Tibial nerve (tissue), 4 donors: ENCODE results near the gene PET100.

ENCODE experiments used
- CTCF ChIP-seq, 5 experiments: fragments of 200-600 bp in 3 of 5; fragments of 450-650 bp in 2 of 5; sonication (generic) in 3 of 5; IDR thresholded peaks; one replicate each; pipeline ENCODE4 v1.5.1; 2016 to 2019; ENCODE audit warnings: antibody characterized with exemption in 5 of 5, mild to moderate bottlenecking in 3 of 5, moderate library complexity in 2 of 5
- EP300 ChIP-seq, 2 donors: sonication (generic); formaldehyde crosslinking; IDR thresholded peaks; one replicate each; pipeline ENCODE4 v1.6.1; 2017; ENCODE audit warnings: antibody characterized with exemption in 2 of 2, mild to moderate bottlenecking in 1 of 2
- POLR2A ChIP-seq, 2 donors: fragments of 450-650 bp; IDR thresholded peaks; one replicate each; pipeline ENCODE4 v1.6.1; 2017; ENCODE audit warnings: antibody characterized with exemption in 2 of 2, mild to moderate bottlenecking in 2 of 2, moderate library complexity in 2 of 2

GRCh38 chr19:7632340-7633203 is 3.0 kb downstream of the PET100 start:
- no peak for TF ChIP-seq CTCF (IDR thresholded peaks at IDR 0.05)
- TF ChIP-seq POLR2A (IDR thresholded peaks at IDR 0.05), result no peak
- no peak for TF ChIP-seq EP300 (IDR thresholded peaks at IDR 0.05)
